ENCODE results near the gene MID1.

MID1 gene

DNA sequence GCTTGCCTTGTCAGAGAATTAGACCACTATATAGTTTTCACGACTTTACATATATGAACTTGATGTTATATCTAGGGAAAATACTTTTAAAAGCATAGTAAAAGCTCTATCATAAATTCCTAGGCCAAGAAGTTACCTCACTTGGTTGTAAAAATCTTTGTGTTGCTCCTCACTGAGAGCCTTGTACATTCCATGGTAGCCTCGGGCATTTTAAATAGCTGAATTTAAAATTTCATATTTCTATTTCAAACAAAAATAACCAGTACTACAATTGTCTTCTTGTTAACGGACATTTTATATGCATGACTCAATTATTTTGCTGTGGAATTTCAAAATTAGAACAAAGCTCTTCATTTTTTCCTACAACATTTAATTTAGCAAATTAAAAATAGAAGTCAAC lies 107.6 kb downstream of the MID1 start:
- Histone ChIP-seq H2AFZ (ENCODE audit: insufficient read depth, low read length, poor library complexity) (no peak overlapping the region), H3K27ac (ENCODE audit: low read depth, low read length) (no peak overlapping the region), H3K18ac (ENCODE audit: low read length) (no peak overlapping the region), H3K4ac (ENCODE audit: low read depth, low read length) (no peak overlapping the region), H4K8ac (ENCODE audit: low read depth, low read length) (no peak overlapping the region), H3K36me3 (ENCODE audit: control insufficient read depth in 1 of 2, insufficient read depth in 2 of 2, low read length in 2 of 2) (peaks cover 8 to 13% of the 10 kb centered on the region in 2 experiments), H3K4me2 (ENCODE audit: low read length) (no peak overlapping the region), H3K14ac (ENCODE audit: low read length) (no peak overlapping the region), H3K9me3 (ENCODE audit: insufficient read depth, low read depth, low read length) (no peaks in the 10 kb centered on the region), H2AK5ac (ENCODE audit: low read length) (no peak overlapping the region), H2BK120ac (ENCODE audit: insufficient read depth, low read length, poor library complexity) (no peak overlapping the region), H3K23ac (ENCODE audit: low read length) (no peak overlapping the region), H4K91ac (ENCODE audit: low read depth, low read length) (no peak overlapping the region), H2BK5ac (ENCODE audit: low read depth, low read length, poor library complexity) (no peak overlapping the region), H4K12ac (ENCODE audit: low read depth, low read length) (no peak overlapping the region), H3K27me3 (ENCODE audit: insufficient read depth, low read length) (no peaks in the 10 kb centered on the region), H3K9ac (ENCODE audit: low read length) (no peak overlapping the region), H3K79me2 (ENCODE audit: control insufficient read depth, insufficient read depth, low read length, poor library complexity) (no peaks in the 10 kb centered on the region), H3K79me1 (ENCODE audit: low read length) (no peaks in the 10 kb centered on the region), H3K4me1 (ENCODE audit: control insufficient read depth in 1 of 2, insufficient read depth in 2 of 2, low read length in 2 of 2) (peaks cover 0 to 3% of the 10 kb centered on the region in 2 experiments), H2BK12ac (ENCODE audit: low read length) (no peak overlapping the region), H3K4me3 (ENCODE audit: low read depth, low read length) (no peak overlapping the region)
- no peak for DNase-seq
- WGBS (ENCODE audit: extremely low coverage, insufficient coverage, insufficient read length): no CpG with 5 or more reads among the region's 3 CpGs

DNA sequence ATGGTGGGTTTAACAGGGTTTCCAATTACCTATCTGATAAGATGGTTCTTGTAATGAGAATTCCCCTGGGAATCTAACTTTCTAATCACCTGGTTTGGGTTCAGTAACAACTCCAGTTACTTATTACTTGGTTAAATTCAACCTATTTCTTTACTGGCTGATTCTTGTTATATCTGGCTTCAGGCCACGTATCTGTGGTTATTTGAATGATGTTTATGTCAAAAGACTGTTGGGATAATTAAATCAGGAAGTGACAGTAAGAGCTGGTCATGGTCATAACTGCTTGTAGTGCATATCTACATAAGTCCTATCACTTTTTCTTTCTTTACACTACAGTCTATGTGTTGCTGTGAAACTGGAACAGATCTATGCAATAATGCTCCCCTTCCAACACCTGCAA lies 108.1 kb downstream of the MID1 start:
- H2BK120ac ChIP-seq (ENCODE audit: insufficient read depth, low read length, poor library complexity): no peak overlapping the region
- H2AK5ac ChIP-seq (ENCODE audit: low read length): no peak overlapping the region
- H3K4me1 ChIP-seq (ENCODE audit: control insufficient read depth in 1 of 2, insufficient read depth in 2 of 2, low read length in 2 of 2): peaks cover 0 to 3% of the 10 kb centered on the region in 2 experiments
- H2BK5ac ChIP-seq (ENCODE audit: low read depth, low read length, poor library complexity): no peak overlapping the region
- H4K91ac ChIP-seq (ENCODE audit: low read depth, low read length): no peak overlapping the region
- no peak overlapping the region for H3K18ac ChIP-seq (ENCODE audit: low read length)
- no peaks in the 10 kb centered on the region for H3K79me1 ChIP-seq (ENCODE audit: low read length)
- no peaks in the 10 kb centered on the region for H3K79me2 ChIP-seq (ENCODE audit: control insufficient read depth, insufficient read depth, low read length, poor library complexity)
- no peaks in the 10 kb centered on the region for H3K27me3 ChIP-seq (ENCODE audit: insufficient read depth, low read length)
- H3K4me3 ChIP-seq (ENCODE audit: low read depth, low read length): no peak overlapping the region
- H3K23ac ChIP-seq (ENCODE audit: low read length): no peak overlapping the region
- no peaks in the 10 kb centered on the region for H3K9me3 ChIP-seq (ENCODE audit: insufficient read depth, low read depth, low read length)
- H3K36me3 ChIP-seq (ENCODE audit: control insufficient read depth in 1 of 2, insufficient read depth in 2 of 2, low read length in 2 of 2): peaks cover 8 to 13% of the 10 kb centered on the region in 2 experiments
- WGBS (ENCODE audit: extremely low coverage, insufficient coverage, insufficient read length): no CpG with 5 or more reads among the region's 1 CpG
- H3K4me2 ChIP-seq (ENCODE audit: low read length): no peak overlapping the region
- H2BK12ac ChIP-seq (ENCODE audit: low read length): no peak overlapping the region
- no peak overlapping the region for H3K14ac ChIP-seq (ENCODE audit: low read length)
- H3K4ac ChIP-seq (ENCODE audit: low read depth, low read length): no peak overlapping the region
- no peak for DNase-seq
- no peak overlapping the region for H3K9ac ChIP-seq (ENCODE audit: low read length)
- no peak overlapping the region for H2AFZ ChIP-seq (ENCODE audit: insufficient read depth, low read length, poor library complexity)
- H4K12ac ChIP-seq (ENCODE audit: low read depth, low read length): no peak overlapping the region
- H3K27ac ChIP-seq (ENCODE audit: low read depth, low read length): no peak overlapping the region
- no peak overlapping the region for H4K8ac ChIP-seq (ENCODE audit: low read depth, low read length)

DNA sequence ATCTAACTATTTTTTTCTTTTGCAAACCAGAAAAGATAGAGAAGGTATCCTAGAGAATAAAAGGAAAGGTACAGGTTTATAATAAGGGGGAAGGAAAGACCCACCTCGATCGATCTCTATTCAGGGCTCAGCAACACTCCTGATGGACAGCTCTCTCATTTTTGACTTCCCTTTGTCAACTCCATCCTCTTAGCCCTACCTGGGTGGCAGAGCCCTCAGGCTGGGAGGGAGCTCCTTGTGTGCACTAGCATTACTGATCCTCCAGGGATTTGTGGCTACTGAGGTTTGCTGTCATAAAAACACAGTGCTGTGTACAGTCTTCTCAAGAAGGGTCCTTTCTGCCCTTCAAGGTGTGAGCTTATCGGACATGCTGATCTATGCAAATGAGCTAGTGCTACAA lies 111.0 kb downstream of the MID1 start:
- Histone ChIP-seq H2BK5ac (ENCODE audit: low read depth, low read length, poor library complexity) (no peak overlapping the region), H4K91ac (ENCODE audit: low read depth, low read length) (no peak overlapping the region), H3K36me3 (ENCODE audit: control insufficient read depth in 1 of 2, insufficient read depth in 2 of 2, low read length in 2 of 2) (peaks cover 4 to 9% of the 10 kb centered on the region in 2 experiments), H3K27ac (ENCODE audit: low read depth, low read length) (no peak overlapping the region), H4K8ac (ENCODE audit: low read depth, low read length) (no peak overlapping the region), H3K79me2 (ENCODE audit: control insufficient read depth, insufficient read depth, low read length, poor library complexity) (no peaks in the 10 kb centered on the region), H3K14ac (ENCODE audit: low read length) (no peak overlapping the region), H2AFZ (ENCODE audit: insufficient read depth, low read length, poor library complexity) (no peak overlapping the region), H2AK5ac (ENCODE audit: low read length) (no peak overlapping the region), H3K23ac (ENCODE audit: low read length) (no peak overlapping the region), H3K9ac (ENCODE audit: low read length) (no peak overlapping the region), H3K18ac (ENCODE audit: low read length) (no peak overlapping the region), H2BK120ac (ENCODE audit: insufficient read depth, low read length, poor library complexity) (no peak overlapping the region), H3K4me1 (ENCODE audit: control insufficient read depth in 1 of 2, insufficient read depth in 2 of 2, low read length in 2 of 2) (peaks cover 0 to 3% of the 10 kb centered on the region in 2 experiments), H3K4me3 (ENCODE audit: low read depth, low read length) (no peak overlapping the region), H4K12ac (ENCODE audit: low read depth, low read length) (no peak overlapping the region), H3K9me3 (ENCODE audit: insufficient read depth, low read depth, low read length) (no peaks in the 10 kb centered on the region), H3K4me2 (ENCODE audit: low read length) (no peak overlapping the region), H3K4ac (ENCODE audit: low read depth, low read length) (no peak overlapping the region), H3K27me3 (ENCODE audit: insufficient read depth, low read length) (no peaks in the 10 kb centered on the region), H2BK12ac (ENCODE audit: low read length) (no peak overlapping the region), H3K79me1 (ENCODE audit: low read length) (no peaks in the 10 kb centered on the region)
- DNase-seq: no peak
- no CpG with 5 or more reads among the region's 3 CpGs for WGBS (ENCODE audit: extremely low coverage, insufficient coverage, insufficient read length)

DNA sequence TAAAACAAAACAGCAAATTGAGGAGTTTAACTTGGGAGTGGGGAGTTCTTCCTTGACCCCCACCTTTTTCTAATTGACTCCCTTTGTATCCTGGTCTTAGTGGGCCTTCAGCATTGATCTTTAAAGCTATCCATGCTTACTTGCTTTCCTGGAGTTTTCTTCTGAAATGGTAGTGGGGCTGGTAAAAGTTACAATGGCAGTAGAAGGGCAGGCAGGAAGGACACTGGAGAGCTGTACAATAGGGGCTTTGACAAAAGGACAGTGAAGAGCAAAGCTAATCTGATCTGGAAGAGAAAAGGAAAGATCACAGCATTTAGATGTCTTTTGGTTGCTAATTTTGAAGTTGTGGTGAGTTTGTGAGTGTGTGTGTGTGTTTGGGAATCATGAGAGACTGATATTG lies 111.5 kb downstream of the MID1 start:
- no peaks in the 10 kb centered on the region for H3K27me3 ChIP-seq (ENCODE audit: insufficient read depth, low read length)
- H3K9ac ChIP-seq (ENCODE audit: low read length): no peak overlapping the region
- no peak overlapping the region for H3K4me3 ChIP-seq (ENCODE audit: low read depth, low read length)
- no peak overlapping the region for H2BK12ac ChIP-seq (ENCODE audit: low read length)
- H3K36me3 ChIP-seq (ENCODE audit: control insufficient read depth in 1 of 2, insufficient read depth in 2 of 2, low read length in 2 of 2): peaks cover 4 to 9% of the 10 kb centered on the region in 2 experiments
- H4K12ac ChIP-seq (ENCODE audit: low read depth, low read length): no peak overlapping the region
- no peak overlapping the region for H2AFZ ChIP-seq (ENCODE audit: insufficient read depth, low read length, poor library complexity)
- no peak overlapping the region for H3K27ac ChIP-seq (ENCODE audit: low read depth, low read length)
- H2AK5ac ChIP-seq (ENCODE audit: low read length): no peak overlapping the region
- H4K8ac ChIP-seq (ENCODE audit: low read depth, low read length): no peak overlapping the region
- no peak overlapping the region for H3K18ac ChIP-seq (ENCODE audit: low read length)
- H2BK120ac ChIP-seq (ENCODE audit: insufficient read depth, low read length, poor library complexity): no peak overlapping the region
- H3K4me2 ChIP-seq (ENCODE audit: low read length): no peak overlapping the region
- H3K79me2 ChIP-seq (ENCODE audit: control insufficient read depth, insufficient read depth, low read length, poor library complexity): no peaks in the 10 kb centered on the region
- no peak for DNase-seq
- H3K79me1 ChIP-seq (ENCODE audit: low read length): no peaks in the 10 kb centered on the region
- H4K91ac ChIP-seq (ENCODE audit: low read depth, low read length): no peak overlapping the region
- no peak overlapping the region for H2BK5ac ChIP-seq (ENCODE audit: low read depth, low read length, poor library complexity)
- peaks cover 0 to 3% of the 10 kb centered on the region in 2 experiments for H3K4me1 ChIP-seq (ENCODE audit: control insufficient read depth in 1 of 2, insufficient read depth in 2 of 2, low read length in 2 of 2)
- no peak overlapping the region for H3K14ac ChIP-seq (ENCODE audit: low read length)
- H3K9me3 ChIP-seq (ENCODE audit: insufficient read depth, low read depth, low read length): no peaks in the 10 kb centered on the region
- no peak overlapping the region for H3K4ac ChIP-seq (ENCODE audit: low read depth, low read length)
- no peak overlapping the region for H3K23ac ChIP-seq (ENCODE audit: low read length)

Data from trophoblast cell (in vitro differentiated cells and primary cell).